ENCODE results near the gene GAB1.
A peak's percentile ranks its signal among the peaks of the same experiment; 100 is the strongest.

The GAB1 gene

GRCh38 chr4:143326735-143327134, 9.9 kb upstream of the GAB1 start:
- CTCF ChIA-PET, result no interaction called here
- no peaks in the 10 kb centered on the region for H3K36me3 ChIP-seq (ENCODE audit: control insufficient read depth in 2 of 2, insufficient read depth in 1 of 2, low read length in 2 of 2)
- no peak for TF ChIP-seq ZNF623 (tag by site-specific recombination; IDR thresholded peaks at IDR 0.05)
- H3K4me1 ChIP-seq (ENCODE audit: control insufficient read depth, insufficient read depth, low read length), result no peaks in the 10 kb centered on the region
- no peak overlapping the region for H3K27ac ChIP-seq (ENCODE audit: extremely low read depth, low read depth, low read length)
- no peaks in the 10 kb centered on the region for H3K9me3 ChIP-seq (ENCODE audit: control insufficient read depth, insufficient read depth, low read depth, low read length)
- no peak overlapping the region for H3K4me3 ChIP-seq (ENCODE audit: low read depth, low read length)
- POLR2A ChIA-PET, result no interaction called here

GRCh38 chr4:143329985-143330384, 6.7 kb upstream of the GAB1 start:
- Histone ChIP-seq H3K9me3 (ENCODE audit: control insufficient read depth, insufficient read depth, low read depth, low read length) (no peaks in the 10 kb centered on the region), H3K4me3 (ENCODE audit: low read depth, low read length) (no peak overlapping the region), H3K4me1 (ENCODE audit: control insufficient read depth, insufficient read depth, low read length) (no peaks in the 10 kb centered on the region), H3K36me3 (ENCODE audit: control insufficient read depth in 2 of 2, insufficient read depth in 1 of 2, low read length in 2 of 2) (no peaks in the 10 kb centered on the region), H3K27ac (ENCODE audit: extremely low read depth, low read depth, low read length) (no peak overlapping the region)
- ChIA-PET POLR2A (no interaction called here), CTCF (no interaction called here)
- no peak for TF ChIP-seq ZNF175 (tag by site-specific recombination; IDR thresholded peaks at IDR 0.05)
- TF ChIP-seq ZNF214 (tag by site-specific recombination; IDR thresholded peaks at IDR 0.05; ENCODE audit: borderline replicate concordance), result no peak
- TF ChIP-seq ZNF677 (tag by site-specific recombination; IDR thresholded peaks at IDR 0.05), result no peak
- no peak for TF ChIP-seq ZNF19 (tag by site-specific recombination; IDR thresholded peaks at IDR 0.05; ENCODE audit: low read depth)
- no peak for TF ChIP-seq ZNF660 (tag by site-specific recombination; IDR thresholded peaks at IDR 0.05)
- TF ChIP-seq ZNF10 (tag by site-specific recombination; IDR thresholded peaks at IDR 0.05), result no peak
- TF ChIP-seq PRDM1 (tag by site-specific recombination; IDR thresholded peaks at IDR 0.05), result no peak
- no peak for TF ChIP-seq GLI4 (tag by site-specific recombination; IDR thresholded peaks at IDR 0.05)
- TF ChIP-seq ZBTB48 (tag by site-specific recombination; IDR thresholded peaks at IDR 0.05), result no peak

- H3K9me3 ChIP-seq (ENCODE audit: control insufficient read depth, insufficient read depth, low read depth, low read length), result no peaks in the 10 kb centered on the region
- H3K27ac ChIP-seq (ENCODE audit: extremely low read depth, low read depth, low read length), result peak overlapping the region; percentile 78
- no peaks in the 10 kb centered on the region for H3K36me3 ChIP-seq (ENCODE audit: control insufficient read depth in 2 of 2, insufficient read depth in 1 of 2, low read length in 2 of 2)
- CTCF ChIA-PET, result interaction anchor here (0.6 to 0.8 kb wide), 4 partner anchors 23 to 174 kb away, joined by 3 to 4 read pairs (median 3); no protein-coding TSS in a partner anchor
- H3K4me3 ChIP-seq (ENCODE audit: low read depth, low read length), result peak overlapping the region; percentile 85
- POLR2A ChIA-PET, result interaction anchor here (0.6 to 1.5 kb wide), 7 partner anchors 9 to 177 kb away, joined by 3 to 6 read pairs (median 3); partner anchors contain the start of gene SMARCA5
- H3K4me1 ChIP-seq (ENCODE audit: control insufficient read depth, insufficient read depth, low read length), result no peaks in the 10 kb centered on the region
- TF ChIP-seq ZNF624 (tag by site-specific recombination; IDR thresholded peaks at IDR 0.05) (no peak), PRDM1 (tag by site-specific recombination; IDR thresholded peaks at IDR 0.05) (no peak), ZNF266 (tag by site-specific recombination; IDR thresholded peaks at IDR 0.05; ENCODE audit: low read depth) (no peak), ZXDB (tag by site-specific recombination; IDR thresholded peaks at IDR 0.05) (0 out of 2 replicates have a peak, but pooled peaks have one; percentile 33), GLIS1 (tag by site-specific recombination; IDR thresholded peaks at IDR 0.05) (no peak; the same call in 1 of the 2 replicates), ZNF48 (tag by site-specific recombination; IDR thresholded peaks at IDR 0.05) (no peak), ATF2 (tag by site-specific recombination; IDR thresholded peaks at IDR 0.05; ENCODE audit: low read depth) (no peak), ZNF558 (tag by site-specific recombination; IDR thresholded peaks at IDR 0.05) (no peak), SETDB1 (IDR thresholded peaks at IDR 0.05; ENCODE audit: insufficient read length, low read length) (no peak), ZNF211 (tag by site-specific recombination; IDR thresholded peaks at IDR 0.05; ENCODE audit: low read depth) (no peak), ZNF544 (tag by site-specific recombination; IDR thresholded peaks at IDR 0.05) (no peak), ZNF423 (tag by site-specific recombination; IDR thresholded peaks at IDR 0.05) (no peak), ZNF140 (tag by site-specific recombination; IDR thresholded peaks at IDR 0.05) (no peak), PRDM6 (tag by site-specific recombination; IDR thresholded peaks at IDR 0.05) (no peak), KLF8 (tag by site-specific recombination; IDR thresholded peaks at IDR 0.05) (peak; percentile 80; the same call in 1 of the 2 replicates), ZNF501 (tag by site-specific recombination; IDR thresholded peaks at IDR 0.05) (peak; percentile 59; the same call in 1 of the 2 replicates), ZNF394 (tag by site-specific recombination; IDR thresholded peaks at IDR 0.05; ENCODE audit: borderline replicate concordance) (peak; percentile 37; the same call in 1 of the 2 replicates), ZNF664 (tag by site-specific recombination; IDR thresholded peaks at IDR 0.05) (no peak), ZNF677 (tag by site-specific recombination; IDR thresholded peaks at IDR 0.05) (no peak), ZFP37 (tag by site-specific recombination; IDR thresholded peaks at IDR 0.05) (no peak), ZNF521 (tag by site-specific recombination; IDR thresholded peaks at IDR 0.05) (no peak), GLI2 (tag by site-specific recombination; IDR thresholded peaks at IDR 0.05; ENCODE audit: borderline replicate concordance, low read depth) (no peak)
These were observed 496 bp upstream of the GAB1 start for GRCh38 chr4:143335979-143336780.
